Measurements from ENCODE around the gene DSP.

- TF ChIP-seq EZH2 (IDR thresholded peaks at IDR 0.05; ENCODE audit: borderline replicate concordance, low read length) = no peak
- TF ChIP-seq, protein P1, sequence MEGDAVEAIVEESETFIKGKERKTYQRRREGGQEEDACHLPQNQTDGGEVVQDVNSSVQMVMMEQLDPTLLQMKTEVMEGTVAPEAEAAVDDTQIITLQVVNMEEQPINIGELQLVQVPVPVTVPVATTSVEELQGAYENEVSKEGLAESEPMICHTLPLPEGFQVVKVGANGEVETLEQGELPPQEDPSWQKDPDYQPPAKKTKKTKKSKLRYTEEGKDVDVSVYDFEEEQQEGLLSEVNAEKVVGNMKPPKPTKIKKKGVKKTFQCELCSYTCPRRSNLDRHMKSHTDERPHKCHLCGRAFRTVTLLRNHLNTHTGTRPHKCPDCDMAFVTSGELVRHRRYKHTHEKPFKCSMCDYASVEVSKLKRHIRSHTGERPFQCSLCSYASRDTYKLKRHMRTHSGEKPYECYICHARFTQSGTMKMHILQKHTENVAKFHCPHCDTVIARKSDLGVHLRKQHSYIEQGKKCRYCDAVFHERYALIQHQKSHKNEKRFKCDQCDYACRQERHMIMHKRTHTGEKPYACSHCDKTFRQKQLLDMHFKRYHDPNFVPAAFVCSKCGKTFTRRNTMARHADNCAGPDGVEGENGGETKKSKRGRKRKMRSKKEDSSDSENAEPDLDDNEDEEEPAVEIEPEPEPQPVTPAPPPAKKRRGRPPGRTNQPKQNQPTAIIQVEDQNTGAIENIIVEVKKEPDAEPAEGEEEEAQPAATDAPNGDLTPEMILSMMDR (IDR thresholded peaks at IDR 0.05; ENCODE audit: low read length) = no peak
These were observed 91.2 kb downstream of the DSP start for GRCh38 chr6:7632501-7633290.
